Nephron progenitor cell (in vitro differentiated cells): Measurements from ENCODE around the gene LPIN1.

Experiments used
- DNase-seq: peaks from one replicate; pipeline ENCODE4 v3.0.0; 2021
- H3K27ac Mint-ChIP-seq: 2 replicates; pipeline ENCODE4 v1.8.0; 2021; ENCODE audit warnings: mild to moderate bottlenecking, moderate library complexity, mixed read lengths
- H3K27me3 Mint-ChIP-seq: 2 replicates; pipeline ENCODE4 v1.8.0; 2021; ENCODE audit warnings: mild to moderate bottlenecking, low read depth, mixed read lengths; ENCODE audit not compliant: poor library complexity
- H3K36me3 Mint-ChIP-seq: 2 replicates; pipeline ENCODE4 v1.8.0; 2021; ENCODE audit warnings: low read depth, mixed read lengths
- H3K4me1 Mint-ChIP-seq: 2 replicates; pipeline ENCODE4 v1.8.0; 2021; ENCODE audit warnings: mixed read lengths
- H3K4me3 Mint-ChIP-seq: 2 replicates; pipeline ENCODE4 v1.8.0; 2021; ENCODE audit warnings: mild to moderate bottlenecking, moderate library complexity, mixed read lengths
- H3K9me3 Mint-ChIP-seq: 2 replicates; pipeline ENCODE4 v1.8.0; 2021; ENCODE audit warnings: mild to moderate bottlenecking, moderate library complexity, mixed read lengths
- TF ChIP-seq, protein P1 (sequence below): fragments of 200-600 bp; sonication (generic); IDR thresholded peaks from 2 replicates; pipeline ENCODE4 v1.5.0; 2021; ENCODE audit warnings: antibody characterized with exemption

The LPIN1 gene

GRCh38 chr2:11787991-11788390 lies 41.6 kb downstream of the LPIN1 start:
- Mint-ChIP-seq H3K36me3 (peaks cover 84% of the 10 kb centered on the region), H3K27ac (no peak overlapping the region)

GRCh38 chr2:11788461-11789124 lies 42.2 kb downstream of the LPIN1 start:
- Mint-ChIP-seq H3K4me1 (peaks cover 5% of the 10 kb centered on the region), H3K4me3 (no peak overlapping the region), H3K27me3 (peaks cover 3% of the 10 kb centered on the region), H3K27ac (peak overlapping the region; percentile 31), H3K36me3 (peaks cover 84% of the 10 kb centered on the region), H3K9me3 (peaks cover 16% of the 10 kb centered on the region)
- DNase-seq: no peak
- TF ChIP-seq, protein P1, sequence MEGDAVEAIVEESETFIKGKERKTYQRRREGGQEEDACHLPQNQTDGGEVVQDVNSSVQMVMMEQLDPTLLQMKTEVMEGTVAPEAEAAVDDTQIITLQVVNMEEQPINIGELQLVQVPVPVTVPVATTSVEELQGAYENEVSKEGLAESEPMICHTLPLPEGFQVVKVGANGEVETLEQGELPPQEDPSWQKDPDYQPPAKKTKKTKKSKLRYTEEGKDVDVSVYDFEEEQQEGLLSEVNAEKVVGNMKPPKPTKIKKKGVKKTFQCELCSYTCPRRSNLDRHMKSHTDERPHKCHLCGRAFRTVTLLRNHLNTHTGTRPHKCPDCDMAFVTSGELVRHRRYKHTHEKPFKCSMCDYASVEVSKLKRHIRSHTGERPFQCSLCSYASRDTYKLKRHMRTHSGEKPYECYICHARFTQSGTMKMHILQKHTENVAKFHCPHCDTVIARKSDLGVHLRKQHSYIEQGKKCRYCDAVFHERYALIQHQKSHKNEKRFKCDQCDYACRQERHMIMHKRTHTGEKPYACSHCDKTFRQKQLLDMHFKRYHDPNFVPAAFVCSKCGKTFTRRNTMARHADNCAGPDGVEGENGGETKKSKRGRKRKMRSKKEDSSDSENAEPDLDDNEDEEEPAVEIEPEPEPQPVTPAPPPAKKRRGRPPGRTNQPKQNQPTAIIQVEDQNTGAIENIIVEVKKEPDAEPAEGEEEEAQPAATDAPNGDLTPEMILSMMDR: no peak

More at GRCh38 chr2:11787991-11788390, 41.6 kb downstream of the LPIN1 start:
- TF ChIP-seq, protein P1: no peak
- peaks cover 5% of the 10 kb centered on the region for H3K4me1 Mint-ChIP-seq
- no peak for DNase-seq
- H3K9me3 Mint-ChIP-seq: peaks cover 16% of the 10 kb centered on the region
- peaks cover 3% of the 10 kb centered on the region for H3K27me3 Mint-ChIP-seq
- no peak overlapping the region for H3K4me3 Mint-ChIP-seq

DNA sequence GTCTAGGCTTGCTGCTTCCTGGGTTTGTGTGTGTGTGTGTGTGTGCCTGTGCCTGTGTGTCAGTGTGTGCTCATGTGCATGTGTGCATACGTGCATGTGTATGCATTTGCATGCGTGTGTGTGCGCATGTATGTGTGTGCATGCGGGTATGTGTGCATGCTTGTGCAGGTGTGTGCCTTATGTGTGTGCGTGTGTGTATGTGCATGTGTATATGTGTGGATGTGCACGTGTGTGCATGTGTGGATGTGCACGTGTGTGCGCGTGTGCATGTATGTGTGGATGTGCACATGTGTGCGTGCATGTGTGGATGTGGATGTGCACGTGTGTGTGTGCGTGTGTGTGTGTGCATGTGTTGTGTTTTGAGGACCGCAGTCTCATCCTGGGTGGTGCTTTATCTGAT lies 42.8 kb downstream of the LPIN1 start:
- TF ChIP-seq, protein P1: no peak
- H3K27ac Mint-ChIP-seq: no peak overlapping the region

GRCh38 chr2:11790228-11790627 lies 43.8 kb downstream of the LPIN1 start:
- DNase-seq: no peak
- no peaks in the 10 kb centered on the region for H3K27me3 Mint-ChIP-seq
- peaks cover 16% of the 10 kb centered on the region for H3K9me3 Mint-ChIP-seq
- peaks cover 81% of the 10 kb centered on the region for H3K36me3 Mint-ChIP-seq
- H3K27ac Mint-ChIP-seq: no peak overlapping the region
- H3K4me1 Mint-ChIP-seq: no peaks in the 10 kb centered on the region
- TF ChIP-seq, protein P1: no peak
- H3K4me3 Mint-ChIP-seq: no peak overlapping the region

More for the DNA sequence above, 42.8 kb downstream of the LPIN1 start:
- peaks cover 3% of the 10 kb centered on the region for H3K27me3 Mint-ChIP-seq
- no peak for DNase-seq
- peaks cover 16% of the 10 kb centered on the region for H3K9me3 Mint-ChIP-seq
- no peak overlapping the region for H3K4me3 Mint-ChIP-seq
- peaks cover 85% of the 10 kb centered on the region for H3K36me3 Mint-ChIP-seq
- H3K4me1 Mint-ChIP-seq: peaks cover 5% of the 10 kb centered on the region

DNA sequence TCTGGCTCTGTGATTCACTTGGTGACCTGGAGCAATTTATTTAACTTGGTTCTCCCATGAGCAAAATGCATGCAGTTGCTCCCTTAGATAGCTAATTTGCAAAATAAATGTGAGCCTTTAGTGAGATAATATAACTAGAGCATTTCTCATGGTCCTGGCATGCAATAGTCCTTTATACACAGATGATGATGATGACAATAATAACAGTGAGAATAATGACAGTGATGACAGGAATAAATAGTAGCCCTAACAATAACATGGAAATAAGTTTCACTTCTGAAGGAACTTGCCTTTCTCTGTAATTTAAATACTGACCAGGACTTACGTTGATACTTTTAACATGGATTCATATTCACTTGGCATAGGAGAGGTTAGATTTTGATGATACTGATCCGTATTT lies 49.2 kb downstream of the LPIN1 start:
- DNase-seq: no peak
- H3K9me3 Mint-ChIP-seq: peaks cover 11% of the 10 kb centered on the region
- H3K36me3 Mint-ChIP-seq: peaks cover 97% of the 10 kb centered on the region
- H3K27ac Mint-ChIP-seq: no peak overlapping the region
- no peak overlapping the region for H3K4me3 Mint-ChIP-seq
- TF ChIP-seq, protein P1: no peak
- peaks cover 10% of the 10 kb centered on the region for H3K4me1 Mint-ChIP-seq
- H3K27me3 Mint-ChIP-seq: no peaks in the 10 kb centered on the region
